HepG2 (cell line): ENCODE measurements around the gene C2CD4A. TPM values are rescaled to one million over a fixed set of nuclear protein-coding genes. Genes with fewer than 3 reads are reported as not detected.

Experiments
- ARNT2 ChIP-seq: sonication (generic); formaldehyde crosslinking; IDR thresholded peaks from 2 replicates; pipeline ENCODE4 v1.8.0; 2022; ENCODE audit warnings: mild to moderate bottlenecking, low read depth, missing genetic modification reagents, moderate library complexity
- CEBPB ChIP-seq: IDR thresholded peaks from 2 replicates; pipeline ENCODE4 v1.6.1; 2011; ENCODE audit warnings: low read depth, low read length, improper control_type of control experiment, borderline replicate concordance
- DMAP1 ChIP-seq: IDR thresholded peaks from 2 replicates; pipeline ENCODE4 v1.6.1; 2016
- HDAC1 ChIP-seq: sonication (generic); formaldehyde crosslinking; IDR thresholded peaks from 2 replicates; pipeline ENCODE4 v1.5.1; 2020; ENCODE audit warnings: mild to moderate bottlenecking, missing genetic modification reagents
- HMGA1 ChIP-seq: sonication (generic); formaldehyde crosslinking; conservative IDR thresholded peaks from 2 replicates; pipeline ENCODE4 v1.4.0; 2020; ENCODE audit warnings: missing genetic modification reagents
- HNRNPL ChIP-seq: fragments of 200-400 bp; formaldehyde crosslinking; IDR thresholded peaks from 2 replicates; pipeline ENCODE4 v1.6.1; 2017; ENCODE audit warnings: mild to moderate bottlenecking, low read depth, low read length
- HOXA9 ChIP-seq: sonication (generic); formaldehyde crosslinking; IDR thresholded peaks from 2 replicates; pipeline ENCODE4 v1.8.1; 2022; ENCODE audit warnings: missing genetic modification reagents, mild to moderate bottlenecking, moderate library complexity, borderline replicate concordance
- MXI1 ChIP-seq: IDR thresholded peaks from 3 replicates; pipeline ENCODE4 v1.6.1; 2012; ENCODE audit warnings: low read depth, low read length, inconsistent platforms, borderline replicate concordance
- MZF1 ChIP-seq: sonication (generic); formaldehyde crosslinking; IDR thresholded peaks from 2 replicates; pipeline ENCODE4 v1.8.1; 2023; ENCODE audit warnings: mild to moderate bottlenecking, missing genetic modification reagents, borderline replicate concordance
- NFYB ChIP-seq: sonication (generic); formaldehyde crosslinking; IDR thresholded peaks from 2 replicates; pipeline ENCODE4 v1.4.0; 2020; ENCODE audit warnings: missing genetic modification reagents
- PPARG ChIP-seq: conservative IDR thresholded peaks from 2 replicates; pipeline ENCODE4 v1.6.1; 2016; ENCODE audit warnings: missing biosample characterization, missing genetic modification reagents
- SCMH1 ChIP-seq: sonication (generic); formaldehyde crosslinking; IDR thresholded peaks from 2 replicates; pipeline ENCODE4 v1.9.0; 2021; ENCODE audit warnings: missing genetic modification reagents, mild to moderate bottlenecking, borderline replicate concordance
- ZBTB4 ChIP-seq: sonication (generic); formaldehyde crosslinking; IDR thresholded peaks from 2 replicates; pipeline ENCODE4 v1.4.0; 2020; ENCODE audit warnings: missing genetic modification reagents, mild to moderate bottlenecking, borderline replicate concordance
- ZBTB43 ChIP-seq: sonication (generic); formaldehyde crosslinking; conservative IDR thresholded peaks from 2 replicates; pipeline ENCODE4 v1.4.0; 2020; ENCODE audit warnings: missing genetic modification reagents
- ZFX ChIP-seq: sonication (generic); formaldehyde crosslinking; IDR thresholded peaks from 2 replicates; pipeline ENCODE4 v1.4.0; 2020; ENCODE audit warnings: mild to moderate bottlenecking, low read depth, missing genetic modification reagents, moderate library complexity
- ZNF12 ChIP-seq: sonication (generic); formaldehyde crosslinking; IDR thresholded peaks from 2 replicates; pipeline ENCODE4 v1.5.0; 2020; ENCODE audit warnings: missing genetic modification reagents
- ZNF18 ChIP-seq: sonication (generic); formaldehyde crosslinking; IDR thresholded peaks from 2 replicates; pipeline ENCODE4 v1.8.0; 2022; ENCODE audit warnings: mild to moderate bottlenecking, missing genetic modification reagents; ENCODE audit not compliant: insufficient replicate concordance
- ZNF510 ChIP-seq: sonication (generic); formaldehyde crosslinking; IDR thresholded peaks from 2 replicates; pipeline ENCODE4 v1.4.0; 2020; ENCODE audit warnings: low read depth, mild to moderate bottlenecking, missing genetic modification reagents
- ZNF644 ChIP-seq: IDR thresholded peaks from 2 replicates; pipeline ENCODE4 v1.6.1; 2016; ENCODE audit warnings: low read depth
- ZNF691 ChIP-seq: sonication (generic); formaldehyde crosslinking; IDR thresholded peaks from 2 replicates; pipeline ENCODE4 v1.4.0; 2020; ENCODE audit warnings: missing genetic modification reagents, low read depth, mild to moderate bottlenecking, borderline replicate concordance
- ZNF768 ChIP-seq: sonication (generic); formaldehyde crosslinking; IDR thresholded peaks from 2 replicates; pipeline ENCODE4 v1.4.0; 2020; ENCODE audit warnings: missing genetic modification reagents
- ZNF772 ChIP-seq: sonication (generic); formaldehyde crosslinking; IDR thresholded peaks from 2 replicates; pipeline ENCODE4 v1.5.0; 2020; ENCODE audit warnings: mild to moderate bottlenecking, missing genetic modification reagents
- ZSCAN20 ChIP-seq: sonication (generic); formaldehyde crosslinking; IDR thresholded peaks from 2 replicates; pipeline ENCODE4 v1.4.0; 2020; ENCODE audit warnings: missing genetic modification reagents, mild to moderate bottlenecking, borderline replicate concordance
- polyA plus RNA-seq, 8 experiments: library from polyadenylated mRNA; depleted of rRNA in 3 of 8; stranded (reverse) in 7 of 8; unstranded in 1 of 8; fragments of >200 nt; fragmentation: Illumina TruSeq in 4 of 8; extraction: Trizol in 4 of 8; gene quantifications; 2 replicates each; pipeline versions ENCODE4 v1.2.1 to v1.2.3, GENCODE V29; 2011 to 2016; ENCODE audit warnings: low read depth in 4 of 8, missing spikeins in 1 of 8, mixed read lengths in 1 of 8; ENCODE audit not compliant: insufficient read depth in 1 of 8
- total RNA-seq, 5 experiments: library from RNA; depleted of rRNA; stranded (reverse); fragments of >200 nt; fragmentation: Illumina TruSeq; extraction: Trizol; gene quantifications; 2 replicates each; pipeline ENCODE4 v1.2.3, GENCODE V29; 2016; ENCODE audit warnings: low read depth in 1 of 5

The C2CD4A gene
- total and polyA plus RNA-seq, 2 of the 13 experiments (the other 11 are each of a cell fraction or from before 2014, with no cell fraction given), result 0.20 TPM; not detected in 1

- 0 out of 2 replicates have a peak, but pooled peaks have one; percentile 28 for TF ChIP-seq ZBTB4 (CRISPR knock-in tag)
- 0 out of 2 replicates have a peak, but pooled peaks have one; percentile 70 for TF ChIP-seq ZNF510
- peak; percentile 72 for TF ChIP-seq DMAP1 (CRISPR knock-in tag)
- peak; percentile 92 for TF ChIP-seq HDAC1 (CRISPR knock-in tag)
- peak; percentile 95 for TF ChIP-seq MXI1
- TF ChIP-seq ZNF644 (CRISPR knock-in tag), result 0 out of 2 replicates have a peak, but pooled peaks have one; percentile 22
- TF ChIP-seq HMGA1 (CRISPR knock-in tag), result no peak
- 0 out of 2 replicates have a peak, but pooled peaks have one; percentile 56 for TF ChIP-seq HNRNPL
- TF ChIP-seq ZNF768 (CRISPR knock-in tag), result peak; percentile 86
- no peak for TF ChIP-seq ZSCAN20 (CRISPR knock-in tag)
- no peak for TF ChIP-seq ZNF18
- peak; percentile 63; the same call in 1 of the 2 replicates for TF ChIP-seq ARNT2 (CRISPR knock-in tag)
- TF ChIP-seq HOXA9, result 0 out of 2 replicates have a peak, but pooled peaks have one; percentile 32
- TF ChIP-seq ZFX (CRISPR knock-in tag), result peak; percentile 58; the same call in 1 of the 2 replicates
- no peak for TF ChIP-seq ZBTB43 (CRISPR knock-in tag)
- 0 out of 2 replicates have a peak, but pooled peaks have one; percentile 43 for TF ChIP-seq ZNF691 (CRISPR knock-in tag)
- TF ChIP-seq CEBPB, result no peak
- no peak for TF ChIP-seq PPARG
- TF ChIP-seq NFYB, result peak; percentile 68
- no peak for TF ChIP-seq SCMH1 (CRISPR knock-in tag)
- no peak for TF ChIP-seq MZF1 (CRISPR knock-in tag)
- 0 out of 2 replicates have a peak, but pooled peaks have one; percentile 41 for TF ChIP-seq ZNF12 (CRISPR knock-in tag)
- no peak for TF ChIP-seq ZNF772 (CRISPR knock-in tag)
Observed at GRCh38 chr15:62066663-62067447, at the start of gene C2CD4A (continued).
